Lower leg skin (tissue), 3 donors: ENCODE data around the gene SH3RF3.

Source experiments
- POLR2A ChIP-seq, 2 donors: fragments of 450-650 bp; IDR thresholded peaks; one replicate each; pipeline ENCODE4 v1.6.1; 2016 to 2017; ENCODE audit warnings: antibody characterized with exemption in 2 of 2, mild to moderate bottlenecking in 1 of 2, moderate library complexity in 1 of 2
- TF ChIP-seq, protein P1 (sequence below), 3 donors: fragments of 450-650 bp; IDR thresholded peaks; one replicate each; pipeline ENCODE4 v1.5.1; 2016; ENCODE audit warnings: antibody characterized with exemption in 3 of 3, mild to moderate bottlenecking in 3 of 3, moderate library complexity in 2 of 3

DNA sequence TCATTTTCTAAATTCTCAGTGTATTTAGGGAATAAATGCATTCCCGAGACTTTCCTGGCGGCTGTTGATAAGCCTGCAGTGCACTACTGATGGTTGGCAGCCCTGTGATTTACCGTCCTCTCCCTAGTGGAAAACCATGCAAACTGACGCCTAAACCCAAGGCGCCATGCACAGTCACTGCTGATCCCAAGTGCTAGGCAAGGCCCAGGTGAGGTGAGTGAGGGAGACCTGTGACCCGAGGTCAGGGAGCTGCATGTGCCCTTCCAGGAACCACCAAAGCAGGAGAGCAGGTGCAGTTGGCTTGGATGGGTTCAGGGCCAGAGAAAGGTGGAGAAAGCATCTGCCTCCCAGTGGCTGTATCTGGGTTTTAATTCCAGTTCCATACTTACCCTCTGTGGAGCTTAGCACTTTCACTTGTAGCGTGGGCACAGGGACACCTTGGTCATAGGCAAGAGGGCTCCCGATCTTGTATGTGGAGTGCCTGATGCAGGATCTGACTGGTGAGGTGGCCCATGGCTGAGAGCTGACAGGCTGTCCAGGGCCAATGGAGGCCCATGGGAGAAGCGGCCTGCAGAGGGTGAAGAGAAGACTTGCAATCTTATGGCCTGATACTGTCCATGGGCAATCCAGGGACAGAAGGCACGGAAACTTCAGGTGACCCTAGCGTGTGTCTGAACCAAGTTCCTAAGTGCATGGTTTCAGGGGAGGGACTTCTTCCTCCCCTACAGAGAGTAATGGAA lies 131.3 kb downstream of the SH3RF3 start:
- TF ChIP-seq, protein P1, sequence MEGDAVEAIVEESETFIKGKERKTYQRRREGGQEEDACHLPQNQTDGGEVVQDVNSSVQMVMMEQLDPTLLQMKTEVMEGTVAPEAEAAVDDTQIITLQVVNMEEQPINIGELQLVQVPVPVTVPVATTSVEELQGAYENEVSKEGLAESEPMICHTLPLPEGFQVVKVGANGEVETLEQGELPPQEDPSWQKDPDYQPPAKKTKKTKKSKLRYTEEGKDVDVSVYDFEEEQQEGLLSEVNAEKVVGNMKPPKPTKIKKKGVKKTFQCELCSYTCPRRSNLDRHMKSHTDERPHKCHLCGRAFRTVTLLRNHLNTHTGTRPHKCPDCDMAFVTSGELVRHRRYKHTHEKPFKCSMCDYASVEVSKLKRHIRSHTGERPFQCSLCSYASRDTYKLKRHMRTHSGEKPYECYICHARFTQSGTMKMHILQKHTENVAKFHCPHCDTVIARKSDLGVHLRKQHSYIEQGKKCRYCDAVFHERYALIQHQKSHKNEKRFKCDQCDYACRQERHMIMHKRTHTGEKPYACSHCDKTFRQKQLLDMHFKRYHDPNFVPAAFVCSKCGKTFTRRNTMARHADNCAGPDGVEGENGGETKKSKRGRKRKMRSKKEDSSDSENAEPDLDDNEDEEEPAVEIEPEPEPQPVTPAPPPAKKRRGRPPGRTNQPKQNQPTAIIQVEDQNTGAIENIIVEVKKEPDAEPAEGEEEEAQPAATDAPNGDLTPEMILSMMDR (IDR thresholded peaks at IDR 0.05) = no peak
- TF ChIP-seq POLR2A (IDR thresholded peaks at IDR 0.05) = no peak
